Measurements from ENCODE around the gene HDGFL3. TPM values are rescaled to one million over a fixed set of nuclear protein-coding genes. Genes with fewer than 3 reads are reported as not detected.
A peak's percentile ranks its signal among the peaks of the same experiment; 100 is the strongest.

The HDGFL3 gene
- total and polyA plus RNA-seq, 2 donors (not counting 1 experiment from before 2014, with no cell fraction given): 43.1 to 59.1 TPM

DNA sequence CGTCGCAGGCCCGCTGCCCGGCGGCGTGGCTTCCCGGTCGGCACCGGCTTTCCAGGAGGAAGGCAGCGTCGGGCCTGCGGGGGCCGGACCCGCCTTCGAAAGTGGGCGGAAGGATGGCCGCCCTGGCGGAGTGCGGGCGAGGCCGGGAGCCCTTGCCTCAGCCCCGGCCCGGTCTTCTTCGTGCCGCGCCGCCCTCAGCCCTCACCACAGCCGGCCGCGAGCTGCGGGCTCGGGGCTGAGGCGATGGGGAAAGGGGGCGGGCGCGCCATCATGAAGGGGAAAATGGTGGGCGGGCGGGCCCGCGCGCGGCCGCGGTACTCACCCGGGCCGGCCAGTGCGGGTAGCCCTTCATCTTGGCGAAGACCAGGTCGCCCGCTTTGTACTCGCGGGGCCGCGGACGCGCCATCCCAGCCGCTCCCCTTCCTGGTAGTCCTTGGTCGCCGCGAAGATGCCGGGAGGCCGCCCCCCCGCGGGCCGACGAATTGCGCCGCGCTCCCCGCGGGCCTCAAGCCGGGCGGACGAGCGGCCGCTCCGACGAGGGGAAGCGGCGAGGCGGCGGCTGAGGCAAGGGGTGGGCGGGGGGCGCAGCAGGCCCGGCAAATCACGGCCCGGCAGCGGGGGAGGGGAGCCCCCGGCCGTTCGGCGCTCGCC lies 489 bp downstream of the HDGFL3 start:
- no peak for TF ChIP-seq EZH2 (IDR thresholded peaks at IDR 0.05; ENCODE audit: low read length, missing control alignments)
- TF ChIP-seq, protein P1, sequence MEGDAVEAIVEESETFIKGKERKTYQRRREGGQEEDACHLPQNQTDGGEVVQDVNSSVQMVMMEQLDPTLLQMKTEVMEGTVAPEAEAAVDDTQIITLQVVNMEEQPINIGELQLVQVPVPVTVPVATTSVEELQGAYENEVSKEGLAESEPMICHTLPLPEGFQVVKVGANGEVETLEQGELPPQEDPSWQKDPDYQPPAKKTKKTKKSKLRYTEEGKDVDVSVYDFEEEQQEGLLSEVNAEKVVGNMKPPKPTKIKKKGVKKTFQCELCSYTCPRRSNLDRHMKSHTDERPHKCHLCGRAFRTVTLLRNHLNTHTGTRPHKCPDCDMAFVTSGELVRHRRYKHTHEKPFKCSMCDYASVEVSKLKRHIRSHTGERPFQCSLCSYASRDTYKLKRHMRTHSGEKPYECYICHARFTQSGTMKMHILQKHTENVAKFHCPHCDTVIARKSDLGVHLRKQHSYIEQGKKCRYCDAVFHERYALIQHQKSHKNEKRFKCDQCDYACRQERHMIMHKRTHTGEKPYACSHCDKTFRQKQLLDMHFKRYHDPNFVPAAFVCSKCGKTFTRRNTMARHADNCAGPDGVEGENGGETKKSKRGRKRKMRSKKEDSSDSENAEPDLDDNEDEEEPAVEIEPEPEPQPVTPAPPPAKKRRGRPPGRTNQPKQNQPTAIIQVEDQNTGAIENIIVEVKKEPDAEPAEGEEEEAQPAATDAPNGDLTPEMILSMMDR (conservative IDR thresholded peaks at IDR 0.05 in 1 of 2, IDR thresholded peaks at IDR 0.05 in 1 of 2; ENCODE audit: low read depth in 1 of 2, low read length in 2 of 2): no peak
- DNase-seq (ENCODE audit: low read depth in 2 of 2): peak; percentile 32 to 49
- Histone ChIP-seq H3K4me3 (replicated peaks in 1 of 4; ENCODE audit: control extremely low read depth in 1 of 4, insufficient read depth in 1 of 4, low read depth in 3 of 4, low read length in 4 of 4) (peak overlapping the region; percentile 79 to 87 (median 84)), H3K9ac (ENCODE audit: insufficient read depth, low read length) (peak overlapping the region; percentile 87), H3K27me3 (ENCODE audit: control insufficient read depth, insufficient read depth, low read length) (no peaks in the 10 kb centered on the region), H4K20me1 (ENCODE audit: control insufficient read depth, extremely low read depth, insufficient read depth, low read length) (no peaks in the 10 kb centered on the region), H3K79me2 (ENCODE audit: control insufficient read depth, insufficient read depth, low read length) (peaks cover 45% of the 10 kb centered on the region), H3K9me3 (ENCODE audit: control insufficient read depth, insufficient read depth, low read depth, low read length) (no peaks in the 10 kb centered on the region), H3K4me1 (ENCODE audit: control insufficient read depth, extremely low read depth, insufficient read depth, low read length) (no peaks in the 10 kb centered on the region), H3K36me3 (ENCODE audit: control insufficient read depth, insufficient read depth, low read length) (no peaks in the 10 kb centered on the region), H3K4me2 (ENCODE audit: extremely low read depth, insufficient read depth, low read length) (peak overlapping the region; percentile 71), H2AFZ (ENCODE audit: low read length) (peak overlapping the region; percentile 82), H3K27ac (ENCODE audit: insufficient read depth, low read length) (peak overlapping the region; percentile 87)

DNA sequence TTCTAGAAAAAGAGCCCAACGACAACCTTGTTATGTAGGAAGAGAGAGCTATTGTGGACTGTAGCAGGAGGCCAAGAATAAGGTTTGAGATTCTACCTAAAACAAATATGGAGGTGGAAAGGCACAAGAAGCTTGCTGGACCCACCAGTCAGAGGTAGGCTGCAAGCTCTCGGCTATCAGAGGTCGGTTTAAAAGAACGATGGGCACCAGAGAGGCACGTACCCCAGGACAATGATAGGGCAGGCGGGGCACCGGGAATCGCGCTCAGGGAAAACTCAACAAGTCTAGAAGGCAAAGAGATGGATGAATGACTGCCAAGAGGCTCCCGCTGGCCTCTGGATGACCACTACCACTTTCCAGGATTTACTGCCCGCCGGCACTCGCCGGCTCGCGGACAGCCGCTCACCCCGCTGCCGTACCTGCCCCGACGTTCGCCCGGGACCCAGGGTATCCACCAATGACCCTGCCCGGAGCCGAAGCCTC lies 1.1 kb downstream of the HDGFL3 start:
- H3K36me3 ChIP-seq (ENCODE audit: control insufficient read depth, insufficient read depth, low read length): no peaks in the 10 kb centered on the region
- no peaks in the 10 kb centered on the region for H3K4me1 ChIP-seq (ENCODE audit: control insufficient read depth, extremely low read depth, insufficient read depth, low read length)
- peak overlapping the region; percentile 82 for H2AFZ ChIP-seq (ENCODE audit: low read length)
- peak overlapping the region; percentile 79 to 87 (median 84) for H3K4me3 ChIP-seq (replicated peaks in 1 of 4; ENCODE audit: control extremely low read depth in 1 of 4, insufficient read depth in 1 of 4, low read depth in 3 of 4, low read length in 4 of 4)
- no peaks in the 10 kb centered on the region for H3K27me3 ChIP-seq (ENCODE audit: control insufficient read depth, insufficient read depth, low read length)
- H4K20me1 ChIP-seq (ENCODE audit: control insufficient read depth, extremely low read depth, insufficient read depth, low read length): no peaks in the 10 kb centered on the region
- H3K27ac ChIP-seq (ENCODE audit: insufficient read depth, low read length): peak overlapping the region; percentile 87
- peaks cover 51% of the 10 kb centered on the region for H3K79me2 ChIP-seq (ENCODE audit: control insufficient read depth, insufficient read depth, low read length)
- H3K4me2 ChIP-seq (ENCODE audit: extremely low read depth, insufficient read depth, low read length): peak overlapping the region; percentile 71
- no peaks in the 10 kb centered on the region for H3K9me3 ChIP-seq (ENCODE audit: control insufficient read depth, insufficient read depth, low read depth, low read length)
- DNase-seq (ENCODE audit: low read depth in 2 of 2): peak; percentile 19 to 29
- H3K9ac ChIP-seq (ENCODE audit: insufficient read depth, low read length): peak overlapping the region; percentile 87
- TF ChIP-seq, protein P1 (conservative IDR thresholded peaks at IDR 0.05 in 1 of 2, IDR thresholded peaks at IDR 0.05 in 1 of 2; ENCODE audit: low read depth in 1 of 2, low read length in 2 of 2): no peak
- no peak for TF ChIP-seq EZH2 (IDR thresholded peaks at IDR 0.05; ENCODE audit: low read length, missing control alignments)

DNA sequence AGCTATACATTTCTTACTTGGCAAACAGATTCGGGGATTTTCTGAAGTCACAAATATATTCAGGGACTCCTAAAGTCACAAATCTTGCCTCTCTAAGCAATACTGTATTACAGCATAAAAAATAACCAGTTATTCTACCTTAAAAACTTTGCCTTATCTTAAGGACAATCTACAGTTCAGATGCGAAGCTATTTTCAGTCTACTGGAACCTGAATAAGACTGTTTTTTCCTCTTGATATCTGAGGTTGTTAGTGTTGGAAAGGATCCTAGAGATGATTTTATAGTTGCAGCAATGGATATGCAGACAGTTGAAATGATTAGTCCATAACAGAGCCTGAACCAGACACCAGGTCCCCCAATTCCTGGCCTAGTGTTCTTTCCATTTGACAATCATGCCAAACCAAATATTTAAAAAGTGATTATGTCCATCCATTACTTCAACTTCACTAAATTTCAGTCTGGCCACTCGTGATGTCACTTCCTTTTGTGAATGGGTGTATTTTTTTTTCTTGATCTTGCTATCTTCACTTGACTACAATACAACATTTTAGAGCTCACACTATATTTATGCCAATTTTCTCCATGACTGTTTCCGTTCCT lies 1.8 kb downstream of the HDGFL3 start:
- H3K4me3 ChIP-seq (replicated peaks in 1 of 4; ENCODE audit: control extremely low read depth in 1 of 4, insufficient read depth in 1 of 4, low read depth in 3 of 4, low read length in 4 of 4): peak overlapping the region; percentile 79 to 87 (median 84)
- H3K9me3 ChIP-seq (ENCODE audit: control insufficient read depth, insufficient read depth, low read depth, low read length): no peaks in the 10 kb centered on the region
- peaks cover 2% of the 10 kb centered on the region for H4K20me1 ChIP-seq (ENCODE audit: control insufficient read depth, extremely low read depth, insufficient read depth, low read length)
- no peaks in the 10 kb centered on the region for H3K36me3 ChIP-seq (ENCODE audit: control insufficient read depth, insufficient read depth, low read length)
- peak; percentile 70 to 90 for DNase-seq (ENCODE audit: low read depth in 2 of 2)
- peak overlapping the region; percentile 71 for H3K4me2 ChIP-seq (ENCODE audit: extremely low read depth, insufficient read depth, low read length)
- TF ChIP-seq, protein P1 (conservative IDR thresholded peaks at IDR 0.05 in 1 of 2, IDR thresholded peaks at IDR 0.05 in 1 of 2; ENCODE audit: low read depth in 1 of 2, low read length in 2 of 2): no peak
- TF ChIP-seq EZH2 (IDR thresholded peaks at IDR 0.05; ENCODE audit: low read length, missing control alignments): no peak
- peak overlapping the region; percentile 87 for H3K9ac ChIP-seq (ENCODE audit: insufficient read depth, low read length)
- H3K4me1 ChIP-seq (ENCODE audit: control insufficient read depth, extremely low read depth, insufficient read depth, low read length): no peaks in the 10 kb centered on the region
- peaks cover 57% of the 10 kb centered on the region for H3K79me2 ChIP-seq (ENCODE audit: control insufficient read depth, insufficient read depth, low read length)
- H3K27me3 ChIP-seq (ENCODE audit: control insufficient read depth, insufficient read depth, low read length): no peaks in the 10 kb centered on the region
- no peak overlapping the region for H2AFZ ChIP-seq (ENCODE audit: low read length)
- H3K27ac ChIP-seq (ENCODE audit: insufficient read depth, low read length): peak overlapping the region; percentile 87

Measured in fibroblast of lung (primary cell).